Measurements from ENCODE around the gene CNTNAP2. TPM values are rescaled to one million over a fixed set of nuclear protein-coding genes. Genes with fewer than 3 reads are reported as not detected.

CNTNAP2 gene
- total and polyA plus RNA-seq, 2 of the 8 experiments (the other 6 are each of a cell fraction or from before 2014, with no cell fraction given) = 27.9 to 71.0 TPM

GRCh38 chr7:147418966-147419365 is 1302.4 kb downstream of the CNTNAP2 start:
- Histone ChIP-seq H3K56ac (replicated peaks; ENCODE audit: insufficient read length, low read depth, low read length) (no peak overlapping the region), H3K4me1 (replicated peaks in 1 of 4; ENCODE audit: control insufficient read depth in 3 of 4, insufficient read depth in 4 of 4, low read length in 3 of 4) (no peaks in the 10 kb centered on the region), H2BK5ac (ENCODE audit: low read depth, low read length) (no peak overlapping the region), H3K9me3 (ENCODE audit: insufficient read depth in 2 of 2, low read depth in 1 of 2, low read length in 1 of 2) (no peaks in the 10 kb centered on the region), H2BK15ac (ENCODE audit: low read length) (no peak overlapping the region), H3K4ac (replicated peaks; ENCODE audit: insufficient read length, low read depth, low read length) (no peak overlapping the region), H4K20me1 (replicated peaks in 1 of 2; ENCODE audit: control insufficient read depth in 1 of 2, insufficient read depth in 2 of 2, low read length in 2 of 2) (no peaks in the 10 kb centered on the region), H2AK5ac (ENCODE audit: low read depth, low read length) (no peak overlapping the region), H3K18ac (ENCODE audit: extremely low read depth, low read length) (no peak overlapping the region), H2BK120ac (replicated peaks; ENCODE audit: low read depth, low read length) (no peak overlapping the region), H3K36me3 (ENCODE audit: control insufficient read depth in 2 of 4, insufficient read depth in 4 of 4, low read length in 3 of 4) (no peaks in the 10 kb centered on the region), H4K91ac (replicated peaks; ENCODE audit: insufficient read length, low read length) (no peak overlapping the region), H3K4me2 (ENCODE audit: insufficient read depth in 1 of 2, low read depth in 2 of 2, low read length in 2 of 2) (no peak overlapping the region), H3K27me3 (replicated peaks in 1 of 4; ENCODE audit: control insufficient read depth in 3 of 4, extremely low read depth in 1 of 4, insufficient read depth in 3 of 4, low read length in 3 of 4) (peaks cover 0 to 1% (median 0%) of the 10 kb centered on the region in 4 experiments; a peak in 1 of 7 replicates), H4K5ac (ENCODE audit: insufficient read length, low read depth, low read length) (no peak overlapping the region), H3K9ac (replicated peaks in 1 of 4; ENCODE audit: extremely low read depth in 1 of 4, low read depth in 3 of 4, low read length in 3 of 4) (no peak overlapping the region), H2BK12ac (ENCODE audit: low read depth, low read length) (no peak overlapping the region), H2AFZ (ENCODE audit: low read length) (no peak overlapping the region), H3K79me1 (ENCODE audit: low read depth, low read length) (no peaks in the 10 kb centered on the region), H3K23ac (ENCODE audit: insufficient read length) (no peak overlapping the region), H3K23me2 (ENCODE audit: low read depth, low read length) (no peaks in the 10 kb centered on the region; the same call in 1 of the 2 replicates), H2BK20ac (ENCODE audit: low read length) (no peak overlapping the region), H3K14ac (ENCODE audit: insufficient read length) (no peak overlapping the region), H3K27ac (ENCODE audit: low read depth, low read length) (no peak overlapping the region), H3K4me3 (ENCODE audit: extremely low read depth in 1 of 4, insufficient read depth in 2 of 4, low read depth in 3 of 4, low read length in 4 of 4) (no peak overlapping the region), H4K8ac (ENCODE audit: extremely low read depth, insufficient read depth, low read length) (no peak overlapping the region), H3K79me2 (ENCODE audit: control insufficient read depth in 1 of 2, insufficient read depth in 2 of 2, low read length in 2 of 2) (no peaks in the 10 kb centered on the region)
- WGBS, 2 experiments (ENCODE audit: extremely low coverage in 1 of 2, insufficient coverage in 1 of 2, insufficient read length in 1 of 2, insufficient replicate concordance in 2 of 2, low coverage in 1 of 2, low lambda C conversion rate in 2 of 2, missing lambda C conversion rate in 1 of 2) = 81% methylated on average over 3 of the region's 3 CpGs; no CpG with 5 or more reads in 1 of the 2 experiments
- DNase-seq (ENCODE audit: low read depth in 1 of 2, low spot score in 2 of 2) = no peak
- POLR2A ChIA-PET (ENCODE audit: partially characterized antibody) = no interaction called here
- CTCF ChIA-PET (ENCODE audit: partially characterized antibody) = interaction anchor here (0.8 to 1.2 kb wide), 2 partner anchors 15 to 49 kb away, joined by 3 read pairs; no protein-coding TSS in a partner anchor
- no peak for FAIRE-seq
- no peak for TF ChIP-seq RNF2 (IDR thresholded peaks at IDR 0.05; ENCODE audit: borderline replicate concordance, low read depth, low read length, missing control alignments, poor library complexity, severe bottlenecking)
- TF ChIP-seq EGR1 (IDR thresholded peaks at IDR 0.05; ENCODE audit: borderline replicate concordance, low read depth, low read length) = no peak
- TF ChIP-seq SP1 (IDR thresholded peaks at IDR 0.05; ENCODE audit: low read depth, low read length) = no peak
- no peak for TF ChIP-seq CTBP2 (IDR thresholded peaks at IDR 0.05; ENCODE audit: borderline replicate concordance, insufficient read depth, insufficient read length, low read length)
- no peak for TF ChIP-seq RXRA (IDR thresholded peaks at IDR 0.05; ENCODE audit: insufficient read depth, low read depth, low read length)
- no peak for TF ChIP-seq NANOG (IDR thresholded peaks at IDR 0.05; ENCODE audit: insufficient read depth, low read depth, low read length, poor library complexity, severe bottlenecking)
- TF ChIP-seq, protein P1, sequence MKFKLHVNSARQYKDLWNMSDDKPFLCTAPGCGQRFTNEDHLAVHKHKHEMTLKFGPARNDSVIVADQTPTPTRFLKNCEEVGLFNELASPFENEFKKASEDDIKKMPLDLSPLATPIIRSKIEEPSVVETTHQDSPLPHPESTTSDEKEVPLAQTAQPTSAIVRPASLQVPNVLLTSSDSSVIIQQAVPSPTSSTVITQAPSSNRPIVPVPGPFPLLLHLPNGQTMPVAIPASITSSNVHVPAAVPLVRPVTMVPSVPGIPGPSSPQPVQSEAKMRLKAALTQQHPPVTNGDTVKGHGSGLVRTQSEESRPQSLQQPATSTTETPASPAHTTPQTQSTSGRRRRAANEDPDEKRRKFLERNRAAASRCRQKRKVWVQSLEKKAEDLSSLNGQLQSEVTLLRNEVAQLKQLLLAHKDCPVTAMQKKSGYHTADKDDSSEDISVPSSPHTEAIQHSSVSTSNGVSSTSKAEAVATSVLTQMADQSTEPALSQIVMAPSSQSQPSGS (IDR thresholded peaks at IDR 0.05; ENCODE audit: low read length) = no peak
- no peak for TF ChIP-seq SIX5 (IDR thresholded peaks at IDR 0.05; ENCODE audit: low read depth, low read length)
- TF ChIP-seq CHD1 (IDR thresholded peaks at IDR 0.05; ENCODE audit: low read depth, low read length) = no peak
- no peak for TF ChIP-seq JUND (IDR thresholded peaks at IDR 0.05; ENCODE audit: low read length)
- TF ChIP-seq GTF2F1 (IDR thresholded peaks at IDR 0.05; ENCODE audit: borderline replicate concordance, low read depth, low read length) = no peak
- no peak for TF ChIP-seq HDAC6 (IDR thresholded peaks at IDR 0.05; ENCODE audit: low read depth, low read length)
